Measurements from ENCODE around the gene PRKAB2. TPM values are rescaled to one million over a fixed set of nuclear protein-coding genes. Genes with fewer than 3 reads are reported as not detected.

Gene PRKAB2
- total and polyA plus RNA-seq, 2 of the 4 experiments (the other 2 are of a cell fraction), result 8.4 to 11.0 TPM

DNA sequence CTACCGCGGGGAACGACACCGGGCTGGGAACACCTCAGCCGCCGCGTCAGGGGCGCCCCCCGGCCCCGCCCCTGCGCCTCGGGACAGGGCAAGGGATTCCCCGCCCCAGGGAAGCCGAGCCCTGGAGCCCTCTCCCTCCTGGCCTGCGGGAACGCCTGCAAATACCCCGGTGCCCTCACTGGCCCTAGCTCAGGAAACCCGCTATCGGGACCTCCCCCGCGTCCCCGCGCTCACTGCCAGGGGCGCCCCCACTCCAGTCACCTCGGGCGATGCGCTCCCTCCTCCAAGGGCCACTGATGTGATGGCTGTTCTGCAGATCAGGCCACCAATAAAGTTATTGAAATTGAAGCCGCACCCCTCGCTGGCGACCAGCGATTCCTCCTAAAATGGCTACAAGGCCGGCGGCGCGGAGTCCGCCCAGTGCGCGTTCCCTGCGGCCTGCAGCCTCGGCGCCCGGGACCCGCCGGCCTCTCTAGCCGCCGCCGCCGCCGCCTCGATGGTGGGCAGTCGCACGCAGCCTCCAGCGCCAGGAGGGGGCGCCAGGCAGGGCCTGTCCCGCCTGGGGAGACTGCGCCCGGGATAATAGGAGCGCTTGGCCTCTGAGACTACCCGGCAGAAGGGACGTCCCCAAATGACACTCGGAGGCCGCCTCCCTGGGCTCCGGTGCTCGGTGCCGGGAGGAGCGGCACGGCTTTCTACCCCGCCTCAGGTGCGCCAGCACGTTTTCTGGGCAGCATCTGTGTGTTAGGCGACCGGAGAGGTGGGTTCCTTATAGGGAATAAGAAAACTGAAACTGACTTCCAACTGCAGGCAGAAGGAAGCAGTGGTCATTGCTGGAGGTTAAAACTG lies at the start of gene PRKAB2 (continued):
- TF ChIP-seq, protein P1, sequence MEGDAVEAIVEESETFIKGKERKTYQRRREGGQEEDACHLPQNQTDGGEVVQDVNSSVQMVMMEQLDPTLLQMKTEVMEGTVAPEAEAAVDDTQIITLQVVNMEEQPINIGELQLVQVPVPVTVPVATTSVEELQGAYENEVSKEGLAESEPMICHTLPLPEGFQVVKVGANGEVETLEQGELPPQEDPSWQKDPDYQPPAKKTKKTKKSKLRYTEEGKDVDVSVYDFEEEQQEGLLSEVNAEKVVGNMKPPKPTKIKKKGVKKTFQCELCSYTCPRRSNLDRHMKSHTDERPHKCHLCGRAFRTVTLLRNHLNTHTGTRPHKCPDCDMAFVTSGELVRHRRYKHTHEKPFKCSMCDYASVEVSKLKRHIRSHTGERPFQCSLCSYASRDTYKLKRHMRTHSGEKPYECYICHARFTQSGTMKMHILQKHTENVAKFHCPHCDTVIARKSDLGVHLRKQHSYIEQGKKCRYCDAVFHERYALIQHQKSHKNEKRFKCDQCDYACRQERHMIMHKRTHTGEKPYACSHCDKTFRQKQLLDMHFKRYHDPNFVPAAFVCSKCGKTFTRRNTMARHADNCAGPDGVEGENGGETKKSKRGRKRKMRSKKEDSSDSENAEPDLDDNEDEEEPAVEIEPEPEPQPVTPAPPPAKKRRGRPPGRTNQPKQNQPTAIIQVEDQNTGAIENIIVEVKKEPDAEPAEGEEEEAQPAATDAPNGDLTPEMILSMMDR (conservative IDR thresholded peaks at IDR 0.05; ENCODE audit: low read depth, low read length), result peak; percentile 92
- no peak for TF ChIP-seq FOS (IDR thresholded peaks at IDR 0.05; ENCODE audit: low read depth, low read length)
- TF ChIP-seq, protein P2, sequence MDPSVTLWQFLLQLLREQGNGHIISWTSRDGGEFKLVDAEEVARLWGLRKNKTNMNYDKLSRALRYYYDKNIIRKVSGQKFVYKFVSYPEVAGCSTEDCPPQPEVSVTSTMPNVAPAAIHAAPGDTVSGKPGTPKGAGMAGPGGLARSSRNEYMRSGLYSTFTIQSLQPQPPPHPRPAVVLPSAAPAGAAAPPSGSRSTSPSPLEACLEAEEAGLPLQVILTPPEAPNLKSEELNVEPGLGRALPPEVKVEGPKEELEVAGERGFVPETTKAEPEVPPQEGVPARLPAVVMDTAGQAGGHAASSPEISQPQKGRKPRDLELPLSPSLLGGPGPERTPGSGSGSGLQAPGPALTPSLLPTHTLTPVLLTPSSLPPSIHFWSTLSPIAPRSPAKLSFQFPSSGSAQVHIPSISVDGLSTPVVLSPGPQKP (IDR thresholded peaks at IDR 0.05; ENCODE audit: borderline replicate concordance, low read depth, low read length), result no peak

Measured in IMR-90 (cell line).